Epithelial cell of esophagus (primary cell): ENCODE measurements around the gene B4GALT2.
A peak's percentile ranks its signal among the peaks of the same experiment; 100 is the strongest.

Experiments used
- DNase-seq: peaks from one replicate; pipeline ENCODE4 v3.0.0; 2010; ENCODE audit warnings: low read depth
- H3K4me3 ChIP-seq: 2 replicates; pipeline ENCODE4 v1.5.1; 2011; ENCODE audit warnings: mild to moderate bottlenecking, low read length, control low read depth
- TF ChIP-seq, protein P1 (sequence below): IDR thresholded peaks from 2 replicates; pipeline ENCODE4 v1.5.1; 2011; ENCODE audit warnings: low read depth, mild to moderate bottlenecking, low read length, control low read depth, inconsistent platforms; ENCODE audit not compliant: insufficient read depth; ENCODE audit errors: missing control alignments

The B4GALT2 gene

DNA sequence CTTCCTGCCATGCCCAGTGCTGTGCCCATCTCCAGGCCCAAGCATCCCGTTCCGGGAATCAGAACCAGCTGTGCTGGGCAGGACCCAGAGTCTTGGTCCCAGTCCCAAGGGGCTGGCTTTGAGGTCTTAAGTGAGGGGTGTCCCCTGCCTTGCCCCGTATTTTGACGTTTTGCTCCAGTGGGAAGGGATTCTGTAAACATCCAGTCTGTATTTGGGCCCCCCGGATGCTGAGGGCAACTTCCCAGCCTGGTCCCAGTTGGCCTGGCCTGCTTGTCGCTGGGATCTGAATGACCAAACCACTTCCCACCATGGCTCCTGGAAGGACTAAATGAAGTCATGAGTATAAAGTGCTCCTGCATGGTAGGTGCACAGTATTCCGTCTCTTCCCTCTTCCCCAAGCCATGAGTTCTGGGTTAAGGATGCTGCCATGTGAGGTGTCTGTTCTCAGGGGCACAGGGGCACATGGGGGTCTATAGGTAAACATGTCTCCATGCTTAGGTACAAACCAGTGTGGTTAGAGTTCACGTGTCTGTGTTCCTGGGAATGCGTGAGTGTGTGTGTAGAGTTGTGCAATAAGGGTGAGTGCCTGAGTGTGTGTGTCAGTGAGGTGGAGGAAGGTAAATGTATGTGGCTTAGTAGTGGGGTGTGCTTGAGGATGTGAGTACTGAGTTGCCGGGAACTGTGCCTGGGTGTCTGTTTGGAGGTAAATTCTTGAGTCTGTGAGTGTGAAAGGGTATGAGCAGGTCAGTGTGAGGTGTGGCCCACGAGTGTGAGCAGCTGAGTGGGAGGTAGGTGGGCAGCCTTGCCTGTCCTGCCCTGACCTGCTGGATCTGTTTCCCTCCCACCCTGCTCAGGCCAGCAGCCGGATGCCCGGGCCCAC lies 1.5 kb downstream of the B4GALT2 start:
- TF ChIP-seq, protein P1, sequence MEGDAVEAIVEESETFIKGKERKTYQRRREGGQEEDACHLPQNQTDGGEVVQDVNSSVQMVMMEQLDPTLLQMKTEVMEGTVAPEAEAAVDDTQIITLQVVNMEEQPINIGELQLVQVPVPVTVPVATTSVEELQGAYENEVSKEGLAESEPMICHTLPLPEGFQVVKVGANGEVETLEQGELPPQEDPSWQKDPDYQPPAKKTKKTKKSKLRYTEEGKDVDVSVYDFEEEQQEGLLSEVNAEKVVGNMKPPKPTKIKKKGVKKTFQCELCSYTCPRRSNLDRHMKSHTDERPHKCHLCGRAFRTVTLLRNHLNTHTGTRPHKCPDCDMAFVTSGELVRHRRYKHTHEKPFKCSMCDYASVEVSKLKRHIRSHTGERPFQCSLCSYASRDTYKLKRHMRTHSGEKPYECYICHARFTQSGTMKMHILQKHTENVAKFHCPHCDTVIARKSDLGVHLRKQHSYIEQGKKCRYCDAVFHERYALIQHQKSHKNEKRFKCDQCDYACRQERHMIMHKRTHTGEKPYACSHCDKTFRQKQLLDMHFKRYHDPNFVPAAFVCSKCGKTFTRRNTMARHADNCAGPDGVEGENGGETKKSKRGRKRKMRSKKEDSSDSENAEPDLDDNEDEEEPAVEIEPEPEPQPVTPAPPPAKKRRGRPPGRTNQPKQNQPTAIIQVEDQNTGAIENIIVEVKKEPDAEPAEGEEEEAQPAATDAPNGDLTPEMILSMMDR, result no peak
- peak; percentile 90 for DNase-seq
- H3K4me3 ChIP-seq, result peak overlapping the region; percentile 60

DNA sequence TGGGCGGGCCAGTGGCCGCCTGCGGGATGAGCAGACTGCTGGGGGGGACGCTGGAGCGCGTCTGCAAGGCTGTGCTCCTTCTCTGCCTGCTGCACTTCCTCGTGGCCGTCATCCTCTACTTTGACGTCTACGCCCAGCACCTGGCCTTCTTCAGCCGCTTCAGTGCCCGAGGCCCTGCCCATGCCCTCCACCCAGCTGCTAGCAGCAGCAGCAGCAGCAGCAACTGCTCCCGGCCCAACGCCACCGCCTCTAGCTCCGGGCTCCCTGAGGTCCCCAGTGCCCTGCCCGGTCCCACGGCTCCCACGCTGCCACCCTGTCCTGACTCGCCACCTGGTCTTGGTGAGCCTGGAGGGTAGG lies 2.1 kb downstream of the B4GALT2 start:
- peak overlapping the region; percentile 60 for H3K4me3 ChIP-seq
- TF ChIP-seq, protein P1, result no peak

DNA sequence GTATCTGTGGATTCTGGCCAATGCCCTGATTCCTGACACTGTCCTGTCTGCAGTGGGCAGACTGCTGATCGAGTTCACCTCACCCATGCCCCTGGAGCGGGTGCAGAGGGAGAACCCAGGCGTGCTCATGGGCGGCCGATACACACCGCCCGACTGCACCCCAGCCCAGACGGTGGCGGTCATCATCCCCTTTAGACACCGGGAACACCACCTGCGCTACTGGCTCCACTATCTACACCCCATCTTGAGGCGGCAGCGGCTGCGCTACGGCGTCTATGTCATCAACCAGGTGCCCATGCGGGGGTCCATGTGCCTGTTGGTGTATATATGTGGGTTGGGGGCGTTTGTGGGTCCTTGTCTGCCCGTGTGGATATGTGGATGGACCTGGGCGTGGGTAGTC lies 2.6 kb downstream of the B4GALT2 start:
- DNase-seq, result no peak
- H3K4me3 ChIP-seq, result no peak overlapping the region
- TF ChIP-seq, protein P1, result no peak

More for the DNA sequence above, 2.1 kb downstream of the B4GALT2 start:
- DNase-seq, result peak; percentile 47

DNA sequence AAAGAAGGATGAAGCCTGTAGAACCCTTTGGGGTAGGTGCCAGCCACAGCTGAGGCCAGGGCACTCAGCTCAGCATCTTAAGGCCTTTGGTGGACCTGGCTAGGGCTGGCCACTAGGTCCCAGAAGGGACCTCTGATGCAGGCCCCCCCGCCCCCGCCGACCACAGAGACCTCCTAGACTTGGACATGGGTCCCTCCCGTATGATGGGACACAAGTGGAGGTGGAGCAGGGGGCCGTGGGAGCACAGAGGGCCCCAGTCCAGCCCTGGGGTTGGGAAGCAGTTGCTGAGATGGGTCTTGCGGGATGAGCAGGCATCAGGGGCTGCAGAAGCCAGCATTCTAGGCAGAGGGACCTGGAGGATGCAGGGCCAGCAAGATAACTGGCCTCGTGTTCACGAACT lies 3.2 kb downstream of the B4GALT2 start:
- no peak for DNase-seq
- TF ChIP-seq, protein P1, result no peak
- H3K4me3 ChIP-seq, result no peak overlapping the region

DNA sequence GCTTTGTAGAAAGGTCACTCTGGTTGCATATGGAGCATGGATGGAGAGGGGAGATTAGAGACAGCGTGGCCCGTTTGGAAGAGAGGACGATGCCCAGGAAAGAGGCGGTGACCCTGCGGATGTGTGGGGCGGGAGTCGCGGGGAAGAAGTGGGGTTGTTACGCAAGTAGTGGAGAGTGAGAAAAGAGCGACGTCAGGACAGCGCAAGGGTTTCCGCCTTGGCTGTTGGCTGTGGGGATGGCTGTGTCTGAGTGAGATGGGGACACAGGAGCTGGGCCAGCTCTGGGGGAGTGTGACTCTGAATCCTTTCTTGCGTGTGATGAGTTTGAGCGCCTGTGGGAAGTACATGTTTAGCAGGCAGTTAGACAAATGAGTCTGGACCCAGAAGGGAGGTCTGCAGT lies 3.8 kb downstream of the B4GALT2 start:
- DNase-seq, result no peak
- H3K4me3 ChIP-seq, result no peak overlapping the region
- TF ChIP-seq, protein P1, result no peak

DNA sequence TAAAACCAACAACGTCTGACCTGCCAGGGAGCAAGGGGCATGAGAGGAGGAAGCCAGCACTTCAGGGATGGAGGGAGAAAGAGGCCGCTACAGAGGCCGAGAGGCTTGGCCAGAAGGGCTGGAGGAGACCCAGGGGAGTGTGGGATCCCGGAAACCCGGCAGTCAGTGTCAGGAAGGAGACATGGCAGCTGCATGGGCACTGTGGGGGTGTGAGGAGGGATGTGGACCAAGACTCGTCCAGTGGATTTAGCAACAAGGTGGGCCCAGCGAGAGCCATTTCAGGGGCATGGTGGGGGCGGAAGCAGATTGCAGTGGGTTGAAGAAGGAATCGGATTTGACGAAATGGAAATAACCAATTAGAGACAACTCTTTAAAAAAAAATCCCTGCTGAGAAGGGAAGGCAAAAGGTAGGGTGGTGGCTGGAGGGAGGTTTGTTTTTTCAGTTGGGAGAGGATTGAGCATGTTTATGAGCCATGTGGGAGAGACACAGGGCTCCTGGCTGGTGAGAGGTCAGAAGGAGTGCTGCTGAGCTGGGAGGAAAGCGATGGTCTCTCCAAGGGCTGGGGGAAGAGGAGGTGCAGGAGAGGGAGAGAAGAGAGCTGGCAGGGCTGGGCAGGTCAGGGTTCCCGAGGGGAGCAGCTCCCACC lies 4.4 kb downstream of the B4GALT2 start:
- no peak for DNase-seq
- TF ChIP-seq, protein P1, result no peak
- H3K4me3 ChIP-seq, result no peak overlapping the region
